HG03460 (cell line): ENCODE measurements around the gene DDX59.
A peak's percentile ranks its signal among the peaks of the same experiment; 100 is the strongest.

Source experiments
- ATAC-seq: cut with Tn5 transposase; IDR thresholded peaks from one replicate; pipeline ENCODE4 v1.9.1; 2021; ENCODE audit not compliant: unreplicated experiment

The DDX59 gene

GRCh38 chr1:200669314-200670241 is at the start of gene DDX59:
Gene DDX59, minus strand, starts transcription at chr1:200669907. Its CDS starts 3,167 bp downstream, at chr1:200666740.
- ATAC-seq: peak; percentile 82

GRCh38 chr1:200714504-200715187 is 44.9 kb upstream of the DDX59 start:
- no peak for ATAC-seq

- no peak for ATAC-seq
Measured at GRCh38 chr1:200710166-200710565, 40.5 kb upstream of the DDX59 start.

GRCh38 chr1:200708769-200709168 is 39.1 kb upstream of the DDX59 start:
- no peak for ATAC-seq

- no peak for ATAC-seq
Measured at GRCh38 chr1:200708161-200708560, 38.5 kb upstream of the DDX59 start.

DNA sequence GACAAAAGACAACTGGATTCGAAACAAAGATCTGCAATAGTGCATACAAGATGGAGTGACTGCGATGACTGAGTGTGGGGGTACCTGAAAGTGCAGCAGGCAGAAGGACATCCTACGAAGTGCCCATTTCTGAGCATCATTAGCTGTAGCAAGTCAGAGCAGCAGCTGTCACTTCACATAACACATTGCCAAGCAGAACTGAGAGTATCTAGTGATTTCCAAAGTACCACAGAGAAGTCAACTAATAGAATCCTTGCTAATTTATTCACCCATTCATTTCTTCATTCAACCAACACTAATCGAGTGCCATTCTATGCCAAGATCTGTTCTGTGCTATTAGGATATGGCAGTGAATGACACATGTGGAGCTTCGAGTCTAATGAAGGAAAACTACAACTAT is 37.4 kb upstream of the DDX59 start:
- no peak for ATAC-seq

DNA sequence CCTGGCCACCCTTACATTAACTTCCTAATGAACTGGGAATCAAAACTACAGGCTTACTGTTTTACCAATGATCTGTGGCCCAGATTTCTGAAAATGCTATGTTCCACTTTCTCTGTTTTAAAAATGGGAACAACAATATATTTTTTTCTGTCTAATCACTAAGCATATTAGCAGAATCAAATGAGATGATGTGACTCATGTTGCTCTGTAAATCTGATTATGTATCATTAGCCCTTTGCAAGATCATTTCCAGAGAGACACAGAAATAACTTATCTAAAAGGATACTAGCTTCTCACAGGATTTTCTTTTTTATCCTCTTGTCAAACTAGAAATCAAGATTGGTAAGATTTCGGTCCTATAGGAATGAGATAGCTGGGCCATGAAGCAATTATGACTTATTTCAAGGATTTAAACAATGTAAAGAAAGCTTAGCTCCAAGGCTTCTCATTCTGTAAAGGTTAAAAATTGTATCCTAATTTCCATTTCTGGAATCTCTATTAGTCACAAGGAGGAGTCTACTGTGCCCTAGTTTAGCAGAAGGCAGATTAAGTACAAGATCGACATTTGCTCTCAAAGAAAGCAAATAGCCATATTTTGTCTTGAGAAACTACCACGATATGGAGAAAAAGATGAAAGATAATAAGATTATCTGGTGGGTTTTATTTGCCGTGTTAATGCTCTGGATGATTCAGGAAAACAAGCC is 36.6 kb upstream of the DDX59 start:
- no peak for ATAC-seq

DNA sequence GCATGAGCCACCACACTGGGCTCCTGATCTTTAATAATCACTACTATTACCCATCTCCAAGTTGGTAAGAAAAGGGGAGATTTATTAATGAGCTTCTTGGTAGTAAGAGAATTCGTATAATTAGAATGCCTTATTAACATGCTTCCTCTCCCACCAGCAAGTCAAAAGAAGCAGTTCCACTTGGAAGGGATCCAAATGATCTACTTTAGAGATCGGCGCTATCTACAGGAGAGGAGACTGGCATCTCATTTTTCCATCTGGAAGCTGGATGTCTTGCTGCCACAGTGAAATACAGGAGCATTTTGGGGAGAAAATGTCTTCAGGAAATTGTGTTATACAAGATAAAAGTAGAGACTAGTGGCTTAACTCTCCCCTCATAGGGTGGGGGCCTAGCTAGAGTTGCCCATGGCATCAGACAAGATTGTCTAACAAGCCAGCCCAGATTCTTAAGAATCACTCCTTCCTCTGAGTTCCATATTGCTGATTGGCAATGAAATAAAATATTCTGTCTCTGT is 35.3 kb upstream of the DDX59 start:
- no peak for ATAC-seq

- ATAC-seq: no peak
Measured at GRCh38 chr1:200699871-200700270, 30.2 kb upstream of the DDX59 start.

DNA sequence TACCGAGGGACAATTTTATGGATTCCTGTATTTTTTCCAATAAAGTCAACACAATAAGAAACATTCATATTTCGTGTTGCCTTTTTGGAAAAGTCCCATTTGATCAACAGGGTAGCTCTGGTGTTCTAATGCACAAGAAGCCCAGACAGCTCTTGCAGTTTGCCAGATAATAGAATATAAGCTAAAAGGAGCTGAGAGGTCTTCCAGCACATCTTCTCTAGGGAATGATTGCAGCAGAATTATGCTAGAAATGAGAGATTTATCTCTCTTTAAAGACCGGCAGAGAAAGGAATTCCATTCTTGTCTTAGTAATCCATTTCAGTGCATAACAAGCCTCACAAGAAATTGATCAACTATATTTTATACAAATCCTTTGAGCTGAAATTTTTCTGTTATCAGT is 25.0 kb upstream of the DDX59 start:
- no peak for ATAC-seq

- ATAC-seq: no peak
Measured at GRCh38 chr1:200693327-200693726, 23.6 kb upstream of the DDX59 start.

GRCh38 chr1:200692316-200692715 is 22.6 kb upstream of the DDX59 start:
- no peak for ATAC-seq

DNA sequence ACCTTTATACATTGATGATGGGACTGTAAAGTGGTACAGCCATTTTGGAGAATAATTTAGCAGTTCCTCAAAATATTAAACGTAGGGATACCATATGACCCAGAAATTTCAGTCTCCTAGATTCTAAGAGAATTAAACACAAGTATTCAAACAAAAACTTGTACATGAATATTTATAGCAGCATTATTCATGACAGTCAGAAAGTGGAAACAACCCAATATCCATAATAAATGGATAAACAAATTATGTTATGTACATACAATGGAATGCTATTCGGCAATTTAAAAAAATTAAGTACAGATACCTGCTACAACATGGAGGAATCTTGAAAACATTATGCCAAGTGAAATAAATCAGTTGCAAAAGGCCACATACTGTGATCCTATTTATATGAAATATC is 16.9 kb upstream of the DDX59 start:
- ATAC-seq: no peak

DNA sequence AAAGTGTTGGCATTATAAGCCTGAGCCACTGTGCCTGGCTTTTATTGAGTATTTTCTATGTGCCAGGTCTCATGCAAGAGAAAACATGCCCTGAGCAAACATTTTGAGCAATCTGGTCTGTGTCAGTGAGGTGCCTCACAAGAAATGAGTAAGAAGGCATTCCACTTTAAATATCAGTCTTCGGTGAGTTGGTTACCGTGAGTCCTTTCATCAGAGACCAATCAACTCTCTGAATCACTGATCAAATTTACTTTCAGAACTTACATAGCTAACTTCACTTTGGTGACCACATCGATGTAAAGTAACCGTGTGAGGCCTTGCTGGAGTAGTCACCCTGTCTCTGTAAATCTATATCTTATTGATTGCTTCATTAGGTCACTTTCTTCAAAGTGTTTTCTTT is 14.3 kb upstream of the DDX59 start:
- ATAC-seq: no peak

- no peak for ATAC-seq
Measured at GRCh38 chr1:200683298-200683697, 13.6 kb upstream of the DDX59 start.

GRCh38 chr1:200681231-200681630 is 11.5 kb upstream of the DDX59 start:
- ATAC-seq: no peak

DNA sequence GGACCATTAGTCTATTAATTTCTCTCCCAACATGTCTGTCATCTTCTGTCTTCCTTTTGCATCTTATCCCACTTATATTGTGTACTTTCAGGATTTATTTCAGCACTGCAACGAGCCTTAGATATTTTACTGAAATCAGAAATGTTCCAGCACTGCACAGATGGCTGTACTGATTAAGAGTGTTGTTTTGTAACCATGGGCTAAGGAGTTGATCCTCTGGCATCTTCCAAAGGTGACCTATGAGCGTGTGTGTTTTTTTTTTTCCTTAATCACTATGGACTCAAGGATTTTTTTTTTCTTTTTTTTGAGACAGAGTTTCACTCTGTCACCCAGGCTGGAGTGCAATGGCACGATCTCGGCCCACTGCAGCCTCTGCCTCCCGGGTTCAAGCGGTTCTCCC is 7.1 kb upstream of the DDX59 start:
- no peak for ATAC-seq

GRCh38 chr1:200675588-200675852 is 5.8 kb upstream of the DDX59 start:
- ATAC-seq: no peak

DNA sequence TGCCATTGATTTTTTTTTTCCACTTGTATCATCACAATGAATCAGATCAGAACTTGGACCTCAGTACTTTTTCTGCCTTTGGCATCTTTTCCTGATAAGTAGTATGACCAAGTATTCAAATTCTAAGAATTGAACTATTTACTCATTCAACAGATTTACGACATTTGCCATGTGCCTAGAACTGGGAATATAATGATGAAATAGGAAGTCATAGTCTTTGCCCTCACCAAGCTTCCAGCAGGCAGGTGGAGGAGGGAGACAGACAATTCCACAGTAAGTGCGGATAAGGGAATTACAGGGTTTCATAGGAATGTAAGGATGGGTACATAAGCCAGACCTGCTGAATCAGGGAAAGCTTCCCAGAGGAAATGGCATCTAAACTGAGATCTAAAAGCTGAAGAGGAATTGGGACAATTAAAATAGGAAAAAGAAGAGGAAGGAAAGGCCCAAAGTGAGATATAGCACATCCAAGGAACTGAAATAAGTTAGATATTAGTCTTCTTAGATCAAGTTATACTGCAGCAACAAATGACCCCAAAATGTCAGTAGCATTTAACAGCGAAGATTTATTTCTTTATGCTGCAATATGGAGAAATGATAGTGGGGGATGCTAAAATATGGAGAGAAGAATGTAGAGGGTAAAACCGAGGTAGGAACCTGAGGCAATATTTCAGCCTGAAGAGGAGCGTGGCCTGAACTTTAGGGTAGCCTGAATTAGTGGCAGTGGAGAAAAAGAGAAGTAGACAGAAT is 5.3 kb upstream of the DDX59 start:
- ATAC-seq: no peak

DNA sequence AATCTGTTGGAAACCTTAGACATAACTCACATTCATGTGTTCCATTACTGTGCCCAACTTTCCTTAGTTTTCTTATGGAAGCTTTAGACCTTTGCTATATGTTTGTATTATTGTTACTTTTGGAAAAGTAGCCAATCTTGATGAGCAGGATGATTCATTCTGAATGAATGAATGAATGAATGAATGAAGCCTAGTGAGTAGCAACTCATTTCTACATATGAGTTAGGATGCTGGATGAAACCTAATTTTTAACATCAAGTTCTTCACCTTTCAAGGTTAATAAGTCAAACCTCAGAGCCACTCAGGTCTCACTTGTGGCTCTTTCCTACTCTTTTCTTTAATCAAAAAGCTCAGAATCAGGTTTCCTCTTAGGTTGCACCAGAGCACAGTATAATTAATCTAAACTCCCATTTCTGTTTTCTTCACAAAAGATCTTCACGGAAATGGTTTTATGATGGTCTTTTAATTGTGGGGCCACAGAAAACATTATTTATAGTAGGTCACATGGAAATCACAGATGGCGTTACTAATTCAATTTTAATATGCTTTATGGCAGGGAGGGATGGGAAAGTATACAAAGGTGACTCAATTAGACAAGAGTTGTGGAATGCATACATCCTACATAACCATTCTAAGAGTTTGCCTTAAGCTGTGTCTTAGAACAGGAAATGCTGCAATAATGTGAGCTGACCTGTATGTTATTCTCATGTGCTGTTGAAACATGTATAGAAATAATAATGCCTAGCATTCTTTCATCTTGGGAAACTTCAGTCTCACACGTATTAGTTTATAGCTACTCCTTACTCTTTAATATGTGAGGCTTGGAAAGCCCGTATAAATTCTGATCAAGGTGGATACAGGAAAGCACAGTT is 4.5 kb upstream of the DDX59 start:
- no peak for ATAC-seq
